ENCODE results near the gene MLXIP. TPM values are rescaled to one million over a fixed set of nuclear protein-coding genes. Genes with fewer than 3 reads are reported as not detected.

MLXIP gene
- total RNA-seq, 4 donors from 2014 or later, result 99.5 to 302 (median 151) TPM

DNA sequence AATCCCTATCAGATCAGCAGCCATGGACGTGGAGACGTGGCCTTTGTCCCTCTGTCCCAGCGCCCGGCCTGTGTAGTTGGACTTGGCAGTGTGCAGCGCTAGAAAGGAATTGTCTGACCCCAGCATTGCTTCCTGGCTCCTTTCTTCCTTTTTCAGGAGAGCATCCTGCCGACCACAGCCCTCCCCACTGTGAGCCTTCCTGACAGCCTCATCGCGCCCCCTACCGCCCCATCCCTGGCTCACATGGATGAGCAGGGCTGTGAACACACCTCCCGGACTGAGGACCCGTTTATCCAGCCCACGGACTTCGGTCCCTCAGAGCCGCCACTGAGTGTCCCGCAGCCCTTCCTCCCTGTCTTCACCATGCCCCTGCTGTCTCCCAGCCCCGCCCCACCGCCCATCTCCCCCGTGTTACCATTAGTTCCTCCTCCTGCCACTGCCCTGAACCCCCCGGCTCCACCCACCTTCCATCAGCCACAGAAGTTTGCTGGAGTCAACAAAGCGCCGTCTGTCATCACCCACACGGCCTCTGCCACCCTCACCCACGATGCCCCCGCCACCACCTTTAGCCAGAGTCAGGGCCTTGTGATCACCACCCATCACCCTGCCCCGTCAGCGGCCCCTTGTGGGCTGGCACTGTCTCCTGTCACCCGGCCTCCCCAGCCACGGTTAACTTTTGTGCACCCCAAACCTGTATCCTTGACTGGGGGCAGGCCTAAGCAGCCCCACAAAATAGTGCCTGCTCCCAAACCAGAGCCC lies 54.8 kb downstream of the MLXIP start:
- no peak for TF ChIP-seq POLR2A (IDR thresholded peaks at IDR 0.05)
- TF ChIP-seq EP300 (IDR thresholded peaks at IDR 0.05; ENCODE audit: low read depth), result no peak
- TF ChIP-seq POLR2AphosphoS5 (IDR thresholded peaks at IDR 0.05), result peak in 1 of 3 donors; percentile 18
- TF ChIP-seq, protein P1, sequence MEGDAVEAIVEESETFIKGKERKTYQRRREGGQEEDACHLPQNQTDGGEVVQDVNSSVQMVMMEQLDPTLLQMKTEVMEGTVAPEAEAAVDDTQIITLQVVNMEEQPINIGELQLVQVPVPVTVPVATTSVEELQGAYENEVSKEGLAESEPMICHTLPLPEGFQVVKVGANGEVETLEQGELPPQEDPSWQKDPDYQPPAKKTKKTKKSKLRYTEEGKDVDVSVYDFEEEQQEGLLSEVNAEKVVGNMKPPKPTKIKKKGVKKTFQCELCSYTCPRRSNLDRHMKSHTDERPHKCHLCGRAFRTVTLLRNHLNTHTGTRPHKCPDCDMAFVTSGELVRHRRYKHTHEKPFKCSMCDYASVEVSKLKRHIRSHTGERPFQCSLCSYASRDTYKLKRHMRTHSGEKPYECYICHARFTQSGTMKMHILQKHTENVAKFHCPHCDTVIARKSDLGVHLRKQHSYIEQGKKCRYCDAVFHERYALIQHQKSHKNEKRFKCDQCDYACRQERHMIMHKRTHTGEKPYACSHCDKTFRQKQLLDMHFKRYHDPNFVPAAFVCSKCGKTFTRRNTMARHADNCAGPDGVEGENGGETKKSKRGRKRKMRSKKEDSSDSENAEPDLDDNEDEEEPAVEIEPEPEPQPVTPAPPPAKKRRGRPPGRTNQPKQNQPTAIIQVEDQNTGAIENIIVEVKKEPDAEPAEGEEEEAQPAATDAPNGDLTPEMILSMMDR (IDR thresholded peaks at IDR 0.05), result no peak
- no peak overlapping the region for H3K4me3 ChIP-seq
- H3K4me1 ChIP-seq, result no peaks in the 10 kb centered on the region
- in situ Hi-C loops (cut with MboI; ENCODE audit: low pct_ligation_motif_present in 1 of 4, low pct_unique_long_range_greater_than_20kb in 1 of 4, low sequenced_read_pairs in 3 of 4) (loop anchor here in 1 of 4 donors (10.0 kb wide), 1 partner anchor 51 kb away; the partner anchor contains the start of gene LRRC43), intact Hi-C loops (cut with DNase I; ENCODE audit: low total_unique reads) (no loop called here)
- H3K36me3 ChIP-seq, result peaks cover 0 to 80% (median 25%) of the 10 kb centered on the region in 4 donors
- no peaks in the 10 kb centered on the region for H3K27me3 ChIP-seq
- H3K9me3 ChIP-seq, result no peaks in the 10 kb centered on the region
- DNase-seq, result no peak
- no peak overlapping the region for H3K27ac ChIP-seq
- 82% methylated on average over 28 of the region's 28 CpGs; no CpG with 5 or more reads in 1 of the 2 donors for WGBS, 2 donors (ENCODE audit: low coverage in 1 of 2)

GRCh38 chr12:122135437-122136031 lies 57.0 kb downstream of the MLXIP start:
- in situ Hi-C loops (cut with MboI; ENCODE audit: low pct_ligation_motif_present in 1 of 4, low pct_unique_long_range_greater_than_20kb in 1 of 4, low sequenced_read_pairs in 3 of 4), result loop anchor here in 1 of 4 donors (10.0 kb wide), 1 partner anchor 49 kb away; the partner anchor contains the start of gene LRRC43
- Histone ChIP-seq H3K27me3 (no peaks in the 10 kb centered on the region), H3K27ac (no peak overlapping the region), H3K9me3 (no peaks in the 10 kb centered on the region), H3K4me1 (no peaks in the 10 kb centered on the region), H3K4me3 (no peak overlapping the region), H3K36me3 (peaks cover 0 to 74% (median 24%) of the 10 kb centered on the region in 4 donors)
- no peak for DNase-seq
- 96% methylated on average over 18 of the region's 18 CpGs; no CpG with 5 or more reads in 1 of the 2 donors for WGBS, 2 donors (ENCODE audit: low coverage in 1 of 2)
- no peak for TF ChIP-seq POLR2AphosphoS5 (IDR thresholded peaks at IDR 0.05)
- TF ChIP-seq EP300 (IDR thresholded peaks at IDR 0.05; ENCODE audit: low read depth), result no peak
- no peak for TF ChIP-seq POLR2A (IDR thresholded peaks at IDR 0.05)
- TF ChIP-seq, protein P1 (IDR thresholded peaks at IDR 0.05), result no peak
- intact Hi-C loops (cut with DNase I; ENCODE audit: low total_unique reads), result no loop called here

DNA sequence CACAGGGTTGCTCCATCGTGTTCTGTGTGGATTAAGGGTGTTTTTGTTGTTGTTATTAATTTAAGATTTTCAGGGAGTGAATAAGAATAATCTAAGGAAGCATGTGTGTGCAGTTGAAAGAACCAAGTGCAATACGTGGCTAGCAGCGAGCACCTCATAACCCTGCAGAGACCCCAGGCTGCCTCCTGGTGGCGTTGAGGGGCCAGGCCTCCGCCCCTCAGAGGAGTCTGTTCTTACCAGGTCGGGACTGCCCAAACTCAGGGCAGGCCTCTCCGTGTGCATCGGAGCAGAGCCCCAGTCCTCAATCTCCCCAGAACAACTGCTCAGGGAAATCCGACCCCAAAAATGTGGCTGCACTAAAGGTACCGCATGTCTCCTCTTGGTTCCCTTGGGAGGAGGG lies 58.7 kb downstream of the MLXIP start:
- no peak for DNase-seq
- H3K27me3 ChIP-seq, result no peaks in the 10 kb centered on the region
- no peaks in the 10 kb centered on the region for H3K9me3 ChIP-seq
- no peak overlapping the region for H3K27ac ChIP-seq
- peaks cover 0 to 87% (median 35%) of the 10 kb centered on the region in 4 donors for H3K36me3 ChIP-seq
- intact Hi-C loops (cut with DNase I; ENCODE audit: low total_unique reads) (no loop called here), in situ Hi-C loops (cut with MboI; ENCODE audit: low pct_ligation_motif_present in 1 of 4, low pct_unique_long_range_greater_than_20kb in 1 of 4, low sequenced_read_pairs in 3 of 4) (loop anchor here in 1 of 4 donors (10.0 kb wide), 1 partner anchor 48 kb away; the partner anchor contains the start of gene LRRC43)
- H3K4me1 ChIP-seq, result no peaks in the 10 kb centered on the region
- WGBS, 2 donors (ENCODE audit: low coverage in 1 of 2), result 76 to 83% methylated on average over 1 to 10 of the region's 10 CpGs
- TF ChIP-seq POLR2AphosphoS5 (IDR thresholded peaks at IDR 0.05) (no peak), EP300 (IDR thresholded peaks at IDR 0.05; ENCODE audit: low read depth) (no peak), POLR2A (IDR thresholded peaks at IDR 0.05) (no peak)
- TF ChIP-seq, protein P1 (IDR thresholded peaks at IDR 0.05), result no peak
- no peak overlapping the region for H3K4me3 ChIP-seq

DNA sequence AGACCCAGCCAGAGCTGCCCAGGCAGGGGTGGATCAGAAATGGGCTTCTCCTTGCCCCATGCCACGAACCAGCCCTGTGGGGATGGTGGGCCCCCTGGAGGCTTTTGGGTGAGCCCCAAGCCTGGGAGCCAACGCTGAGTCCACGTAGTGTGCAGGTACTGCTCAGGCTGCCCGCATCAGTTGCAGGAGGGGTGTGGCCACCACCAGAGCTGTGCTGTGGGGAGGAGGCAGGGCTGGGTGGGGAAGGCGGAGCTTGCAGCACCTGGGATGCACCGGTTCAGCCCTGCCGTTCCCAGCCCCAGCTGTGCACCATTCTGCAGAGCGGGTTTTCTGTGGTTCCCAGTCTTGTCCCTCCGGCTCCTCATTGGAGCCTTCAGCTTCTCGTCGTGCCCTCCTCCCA lies 59.1 kb downstream of the MLXIP start:
- H3K4me1 ChIP-seq, result no peaks in the 10 kb centered on the region
- peaks cover 0 to 87% (median 35%) of the 10 kb centered on the region in 4 donors for H3K36me3 ChIP-seq
- no peak overlapping the region for H3K27ac ChIP-seq
- 70% methylated on average over 11 of the region's 11 CpGs; no CpG with 5 or more reads in 1 of the 2 donors for WGBS, 2 donors (ENCODE audit: low coverage in 1 of 2)
- no peak overlapping the region for H3K4me3 ChIP-seq
- TF ChIP-seq EP300 (IDR thresholded peaks at IDR 0.05; ENCODE audit: low read depth), result no peak
- no peak for TF ChIP-seq POLR2A (IDR thresholded peaks at IDR 0.05)
- H3K27me3 ChIP-seq, result no peaks in the 10 kb centered on the region
- intact Hi-C loops (cut with DNase I; ENCODE audit: low total_unique reads) (no loop called here), in situ Hi-C loops (cut with MboI; ENCODE audit: low pct_ligation_motif_present in 1 of 4, low pct_unique_long_range_greater_than_20kb in 1 of 4, low sequenced_read_pairs in 3 of 4) (loop anchor here in 1 of 4 donors (10.0 kb wide), 1 partner anchor 47 kb away; the partner anchor contains the start of gene LRRC43)
- no peak for DNase-seq
- no peaks in the 10 kb centered on the region for H3K9me3 ChIP-seq

Data from transverse colon (tissue), 4 donors.